GM19035 (cell line): Measurements from ENCODE around the gene C1orf174.
A peak's percentile ranks its signal among the peaks of the same experiment; 100 is the strongest.

Experiments
- ATAC-seq: cut with Tn5 transposase; IDR thresholded peaks from one replicate; pipeline ENCODE4 v1.9.1; 2021; ENCODE audit not compliant: unreplicated experiment

The C1orf174 gene

DNA sequence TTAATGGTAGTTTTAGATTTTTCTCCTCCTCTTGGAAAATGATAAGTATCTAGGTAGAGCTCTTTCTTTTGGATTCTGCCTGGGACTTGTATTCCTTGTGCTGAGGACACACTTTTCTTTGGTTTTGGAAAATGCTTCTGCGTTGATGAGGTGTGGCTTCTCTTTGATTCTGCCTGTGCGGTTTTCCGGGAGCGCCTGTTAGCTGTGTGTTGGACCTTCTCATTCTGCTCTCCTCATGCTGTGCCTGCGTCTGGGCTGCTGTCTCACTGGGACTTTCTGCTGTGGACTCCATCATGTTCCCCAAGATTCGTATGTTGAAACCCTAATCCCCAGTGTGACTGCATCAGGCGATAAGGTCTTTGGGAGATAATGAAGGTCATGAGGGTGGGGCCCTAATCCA lies 21.0 kb downstream of the C1orf174 start:
- no peak for ATAC-seq

DNA sequence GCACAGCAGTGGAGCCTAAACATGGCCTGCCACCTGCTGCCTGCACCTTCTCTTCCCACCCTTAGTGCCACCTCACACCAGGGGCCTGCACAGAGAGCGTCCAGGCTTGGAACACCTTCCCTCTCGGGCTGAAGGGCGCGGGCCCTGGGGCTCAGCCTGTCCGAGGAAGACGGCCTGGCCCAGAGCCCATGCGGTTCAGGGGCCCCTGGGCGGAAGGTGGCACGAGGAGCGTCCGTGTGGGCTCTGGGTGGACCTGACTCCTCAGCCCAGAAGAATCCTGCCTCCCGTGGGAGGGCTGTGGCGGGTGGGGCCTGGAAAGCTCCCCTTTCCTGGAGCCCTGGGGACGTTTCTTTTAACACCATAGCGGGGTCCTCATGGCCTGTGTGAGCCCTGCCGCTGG lies 23.4 kb downstream of the C1orf174 start:
- ATAC-seq, result no peak

- no peak for ATAC-seq
Measured at GRCh38 chr1:3874736-3875135, 25.3 kb downstream of the C1orf174 start.

GRCh38 chr1:3872546-3872945 lies 27.5 kb downstream of the C1orf174 start:
- no peak for ATAC-seq

- ATAC-seq, result no peak
Measured at GRCh38 chr1:3871451-3871805, 28.6 kb downstream of the C1orf174 start.

GRCh38 chr1:3869751-3870301 lies 30.2 kb downstream of the C1orf174 start:
- no peak for ATAC-seq

- ATAC-seq, result no peak
Measured at GRCh38 chr1:3868464-3869006, 31.5 kb downstream of the C1orf174 start.

DNA sequence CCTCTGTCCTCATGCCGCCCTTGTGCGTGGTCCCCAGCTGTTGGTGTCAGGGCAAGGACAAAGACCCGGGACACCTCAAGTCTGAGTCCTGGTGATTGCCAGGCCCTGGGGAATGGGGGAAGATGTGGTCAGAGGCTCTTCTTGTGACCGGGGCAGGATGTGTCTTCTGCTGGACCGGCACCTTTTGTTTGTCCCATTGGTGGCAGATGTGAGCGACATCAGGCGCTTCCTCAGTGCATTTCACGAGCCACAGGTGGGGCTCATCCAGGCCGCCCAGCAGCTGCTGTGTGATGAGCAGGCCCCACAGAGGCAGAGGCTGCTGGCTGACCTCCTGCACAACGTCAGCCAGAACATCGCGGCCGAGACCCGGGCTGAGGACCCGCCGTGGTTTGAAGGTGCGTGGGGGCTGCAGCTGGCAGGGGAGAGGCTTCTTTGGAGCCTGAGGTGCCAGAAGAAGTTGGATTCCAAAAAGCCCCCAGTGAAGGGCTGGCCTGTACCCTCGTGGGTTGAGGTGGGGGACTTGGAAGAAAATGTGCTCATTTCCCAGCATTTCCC lies 34.4 kb downstream of the C1orf174 start:
- ATAC-seq, result no peak

GRCh38 chr1:3864884-3865283 lies 35.2 kb downstream of the C1orf174 start:
- no peak for ATAC-seq

GRCh38 chr1:3863231-3863935 lies 36.7 kb downstream of the C1orf174 start:
- no peak for ATAC-seq

DNA sequence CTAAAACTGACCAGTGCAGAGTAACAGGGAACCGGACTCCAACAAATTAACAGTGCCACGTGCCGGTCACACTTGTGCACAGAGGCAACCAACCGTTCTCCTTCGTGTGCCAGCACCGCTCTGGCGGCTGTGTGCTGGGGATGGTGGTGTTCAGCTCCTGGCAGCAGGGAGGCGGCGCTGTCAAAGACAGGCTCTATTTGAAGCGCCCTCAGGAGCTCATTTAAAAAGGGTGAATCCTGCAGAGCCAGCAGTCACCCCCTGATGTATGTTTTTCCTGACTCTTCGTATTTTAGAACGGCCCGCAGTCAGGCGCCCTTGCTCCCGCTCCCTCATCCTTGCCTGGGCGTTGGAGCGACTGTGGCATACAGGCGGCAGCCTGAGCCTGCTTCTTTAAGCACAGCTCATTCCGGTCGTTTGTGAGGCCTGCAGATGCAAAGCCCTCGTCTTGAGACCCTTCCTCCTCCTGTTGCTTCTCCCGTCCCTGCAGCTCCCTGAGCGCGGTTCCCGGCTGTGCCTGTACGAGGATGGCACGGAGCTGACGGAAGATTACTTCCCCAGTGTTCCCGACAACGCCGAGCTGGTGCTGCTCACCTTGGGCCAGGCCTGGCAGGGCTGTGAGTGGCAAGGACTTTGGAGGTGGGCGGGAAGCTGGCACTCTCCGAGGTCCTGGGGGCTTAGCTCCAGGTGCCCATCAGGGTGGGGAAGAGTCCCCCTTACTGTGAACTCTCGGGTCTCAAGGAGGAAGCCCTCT lies 41.7 kb downstream of the C1orf174 start:
- no peak for ATAC-seq

DNA sequence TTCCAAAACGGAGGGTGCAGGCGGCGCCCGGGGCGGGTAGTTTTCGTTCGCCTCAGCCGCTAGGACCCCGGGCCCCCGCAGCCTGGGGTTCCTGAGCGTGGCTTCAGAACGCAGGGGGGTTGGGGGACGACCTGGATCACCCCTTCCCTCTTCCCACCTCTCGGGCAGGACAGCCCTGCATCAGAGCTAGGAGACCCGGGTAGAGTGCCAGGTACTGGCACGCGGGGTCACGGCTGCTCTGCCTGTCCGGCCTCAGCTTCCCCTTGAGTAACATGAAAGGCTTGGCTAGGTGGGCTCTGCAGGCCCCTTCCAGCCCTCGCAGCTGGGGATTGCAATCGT lies 42.3 kb downstream of the C1orf174 start:
- no peak for ATAC-seq

DNA sequence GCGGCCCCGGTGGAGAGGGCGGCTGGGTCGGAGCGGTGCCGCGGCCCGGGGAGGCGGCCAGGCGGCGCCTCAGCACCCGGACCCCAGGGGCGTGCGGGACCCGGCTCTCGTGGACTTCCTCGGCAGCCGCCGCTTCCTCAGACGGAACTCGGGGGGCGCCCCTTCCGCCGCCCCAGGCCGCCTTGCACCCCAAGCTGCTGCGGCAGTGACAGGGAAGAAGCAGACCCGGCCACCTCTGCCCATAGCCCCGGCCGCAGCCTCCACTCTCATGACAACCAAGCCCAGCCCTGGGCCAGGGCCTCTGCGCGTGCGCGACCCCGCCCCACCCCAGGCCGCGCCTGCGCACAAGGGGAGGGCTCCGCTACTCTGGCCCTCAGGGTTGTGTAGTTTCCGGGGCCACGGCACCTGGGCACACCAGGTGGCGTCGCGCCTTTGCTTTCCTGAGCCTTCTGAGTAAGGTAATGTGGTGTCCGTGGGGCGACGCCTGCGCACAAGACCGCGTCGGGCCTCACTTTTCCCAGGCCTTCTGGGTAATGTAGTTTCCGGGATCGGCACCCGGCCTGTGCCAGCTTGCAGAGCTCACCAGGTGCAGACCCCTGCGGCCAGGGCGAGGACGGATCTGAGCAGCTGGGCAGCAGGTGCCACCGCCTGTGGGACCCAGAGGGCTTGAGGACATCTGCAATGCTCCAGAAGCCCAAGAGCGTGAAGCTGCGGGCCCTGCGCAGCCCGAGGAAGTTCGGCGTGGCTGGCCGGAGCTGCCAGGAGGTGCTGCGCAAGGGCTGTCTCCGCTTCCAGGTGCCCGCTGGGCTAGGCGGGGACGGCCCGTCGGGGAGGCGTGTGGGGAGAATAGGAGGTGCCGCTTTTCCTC lies 42.9 kb downstream of the C1orf174 start, which contains the start of the genes CEP104 and DFFB:
TSS of gene CEP104 (minus strand) at position 289 of the 868 bp plus-strand sequence. CDS start 4,804 bp downstream, outside the sequence.
TSS of gene DFFB (plus strand) at position 554 of the 868 bp plus-strand sequence. CDS start at position 682, 128 bp downstream.
- ATAC-seq, result peak; percentile 94

- ATAC-seq, result no peak
Measured at GRCh38 chr1:3852711-3853485, 47.2 kb downstream of the C1orf174 start.

GRCh38 chr1:3852091-3852490 lies 48.0 kb downstream of the C1orf174 start:
- ATAC-seq, result no peak

DNA sequence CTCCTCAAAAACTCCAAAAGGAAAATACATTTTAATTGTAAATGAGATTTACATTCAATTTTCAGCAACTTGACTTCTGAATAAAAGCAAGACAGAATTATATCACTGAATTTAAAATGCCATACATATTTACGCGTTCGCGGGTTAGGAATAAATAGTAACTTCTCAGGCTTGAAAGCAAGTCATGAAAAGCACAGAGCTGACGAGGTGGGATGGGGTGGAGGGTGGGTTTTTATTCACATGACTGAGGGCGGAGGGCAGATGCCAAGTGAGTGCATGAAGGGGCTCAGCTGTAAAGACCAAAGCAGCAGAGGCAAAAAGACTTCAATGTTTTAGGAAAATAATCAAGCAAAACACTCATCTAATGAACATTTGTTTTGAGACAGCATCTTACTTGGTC lies 48.8 kb downstream of the C1orf174 start:
- no peak for ATAC-seq

DNA sequence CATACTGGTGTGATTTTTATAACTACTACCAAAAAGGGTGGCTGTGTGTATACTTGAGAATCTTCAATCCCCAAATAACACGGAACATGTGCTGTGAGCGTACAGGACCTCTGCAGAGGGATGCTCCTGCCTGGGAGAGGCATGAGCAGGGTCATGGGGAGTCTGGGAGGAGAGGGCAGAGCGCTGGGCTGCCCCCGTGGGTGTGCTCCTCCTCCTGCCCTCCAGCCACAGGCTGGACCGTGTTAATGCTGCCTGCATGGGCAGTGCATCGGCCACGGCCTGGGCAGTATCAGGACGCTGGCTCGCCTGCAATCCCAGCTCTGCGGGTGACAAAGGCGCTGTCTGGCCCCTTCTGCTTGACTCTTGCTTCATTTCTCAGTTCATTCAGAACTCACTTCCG lies 49.2 kb downstream of the C1orf174 start:
- ATAC-seq, result no peak

GRCh38 chr1:3847081-3847480 lies 53.0 kb downstream of the C1orf174 start:
- no peak for ATAC-seq

GRCh38 chr1:3846541-3846940 lies 53.5 kb downstream of the C1orf174 start:
- no peak for ATAC-seq

GRCh38 chr1:3842912-3843311 lies 57.2 kb downstream of the C1orf174 start:
- no peak for ATAC-seq
